Measurements from ENCODE around the gene RBM15B. TPM values are rescaled to one million over a fixed set of nuclear protein-coding genes. Genes with fewer than 3 reads are reported as not detected.
A peak's percentile ranks its signal among the peaks of the same experiment; 100 is the strongest.

RBM15B gene
- total RNA-seq, 1 donor from 2014 or later = 18.1 TPM

GRCh38 chr3:51375571-51375970, 15.5 kb upstream of the RBM15B start:
- no peak for DNase-seq (ENCODE audit: low spot score)
- intact Hi-C loops (cut with DNase I) = loop anchor here (10.0 kb wide), 1 partner anchor 691 kb away; no protein-coding TSS in a partner anchor

GRCh38 chr3:51378065-51378464, 13.0 kb upstream of the RBM15B start:
- DNase-seq (ENCODE audit: low spot score) = no peak
- intact Hi-C loops (cut with DNase I) = loop anchor here (10.0 kb wide), 1 partner anchor 693 kb away; no protein-coding TSS in a partner anchor

- no peak for DNase-seq (ENCODE audit: low spot score)
- intact Hi-C loops (cut with DNase I) = loop anchor here (10.0 kb wide), 1 partner anchor 694 kb away; no protein-coding TSS in a partner anchor
Measured at GRCh38 chr3:51378726-51379125, 12.4 kb upstream of the RBM15B start.

GRCh38 chr3:51379301-51379700, 11.8 kb upstream of the RBM15B start:
- intact Hi-C loops (cut with DNase I) = loop anchor here (10.0 kb wide), 1 partner anchor 694 kb away; no protein-coding TSS in a partner anchor
- peak; percentile 63 for DNase-seq (ENCODE audit: low spot score)

GRCh38 chr3:51379746-51380455, 11.2 kb upstream of the RBM15B start:
- DNase-seq (ENCODE audit: low spot score) = peak; percentile 2
- intact Hi-C loops (cut with DNase I) = loop anchor here (10.0 kb wide), 2 partner anchors 695 to 1015 kb away; no protein-coding TSS in a partner anchor

GRCh38 chr3:51380601-51381332, 10.3 kb upstream of the RBM15B start:
- intact Hi-C loops (cut with DNase I) = loop anchor here (10.0 kb wide), 1 partner anchor 1016 kb away; no protein-coding TSS in a partner anchor
- peak; percentile 72 for DNase-seq (ENCODE audit: low spot score)

GRCh38 chr3:51381333-51381705, 9.8 kb upstream of the RBM15B start:
- peak; percentile 65 for DNase-seq (ENCODE audit: low spot score)
- intact Hi-C loops (cut with DNase I) = loop anchor here (10.0 kb wide), 1 partner anchor 1017 kb away; no protein-coding TSS in a partner anchor

GRCh38 chr3:51382076-51382745, 8.9 kb upstream of the RBM15B start:
- peak; percentile 50 for DNase-seq (ENCODE audit: low spot score)

GRCh38 chr3:51382947-51383578, 8.0 kb upstream of the RBM15B start:
- no peak for DNase-seq (ENCODE audit: low spot score)
- intact Hi-C loops (cut with DNase I) = loop anchor here (10.0 kb wide), 1 partner anchor 1018 kb away; no protein-coding TSS in a partner anchor

More at GRCh38 chr3:51382076-51382745, 8.9 kb upstream of the RBM15B start:
- intact Hi-C loops (cut with DNase I) = loop anchor here (10.0 kb wide), 1 partner anchor 1017 kb away; no protein-coding TSS in a partner anchor

GRCh38 chr3:51384055-51384725, 6.9 kb upstream of the RBM15B start:
- no peak for DNase-seq (ENCODE audit: low spot score)
- intact Hi-C loops (cut with DNase I) = loop anchor here (10.0 kb wide), 1 partner anchor 1019 kb away; no protein-coding TSS in a partner anchor

- DNase-seq (ENCODE audit: low spot score) = peak; percentile 99
- intact Hi-C loops (cut with DNase I) = loop anchor here (5.0 to 10.0 kb wide), 2 partner anchors 768 to 1020 kb away; partner anchors contain the start of gene MAPKAPK3
Measured at GRCh38 chr3:51384726-51385473, 6.2 kb upstream of the RBM15B start, which contains the start of gene MANF. Gene MANF (plus strand): TSS chr3:51385291. CDS start chr3:51385343, 52 bp downstream.

- peak; percentile 38 for DNase-seq (ENCODE audit: low spot score)
- intact Hi-C loops (cut with DNase I) = loop anchor here (5.0 to 10.0 kb wide), 2 partner anchors 768 to 1021 kb away; partner anchors contain the start of gene MAPKAPK3
Measured at GRCh38 chr3:51385621-51386091, 5.4 kb upstream of the RBM15B start.

- intact Hi-C loops (cut with DNase I) = loop anchor here (5.0 to 10.0 kb wide), 2 partner anchors 769 to 1022 kb away; partner anchors contain the start of gene MAPKAPK3
- no peak for DNase-seq (ENCODE audit: low spot score)
Measured at GRCh38 chr3:51386159-51386851, 4.8 kb upstream of the RBM15B start.

- DNase-seq (ENCODE audit: low spot score) = no peak
- intact Hi-C loops (cut with DNase I) = loop anchor here (5.0 to 10.0 kb wide), 2 partner anchors 770 to 1022 kb away; partner anchors contain the start of gene MAPKAPK3
Measured at GRCh38 chr3:51386852-51387229, 4.2 kb upstream of the RBM15B start.

GRCh38 chr3:51387281-51387680, 3.8 kb upstream of the RBM15B start:
- intact Hi-C loops (cut with DNase I) = loop anchor here (5.0 to 10.0 kb wide), 2 partner anchors 770 to 1022 kb away; partner anchors contain the start of gene MAPKAPK3

GRCh38 chr3:51388286-51389029, 2.6 kb upstream of the RBM15B start:
- intact Hi-C loops (cut with DNase I) = loop anchor here (5.0 to 10.0 kb wide), 2 partner anchors 771 to 1024 kb away; partner anchors contain the start of gene MAPKAPK3

More at GRCh38 chr3:51387281-51387680, 3.8 kb upstream of the RBM15B start:
- peak; percentile 65 for DNase-seq (ENCODE audit: low spot score)

More at GRCh38 chr3:51388286-51389029, 2.6 kb upstream of the RBM15B start:
- peak; percentile 33 for DNase-seq (ENCODE audit: low spot score)
